Vagina (tissue), 2 donors: ENCODE measurements around the gene HPCAL1. TPM values are rescaled to one million over a fixed set of nuclear protein-coding genes. Genes with fewer than 3 reads are reported as not detected.

ENCODE experiments used
- DNase-seq, 2 donors: peaks; one replicate each; pipeline ENCODE4 v3.0.0-alpha.2; 2017; ENCODE audit errors: extremely low spot score in 2 of 2
- H3K27ac ChIP-seq: fragments of 200-600 bp; sonication (generic); one replicate; pipeline ENCODE4 v1.5.1; 2019
- H3K27me3 ChIP-seq: fragments of 200-600 bp; sonication (generic); one replicate; pipeline ENCODE4 v1.5.1; 2019
- H3K36me3 ChIP-seq, 2 donors: fragments of 200-600 bp; sonication (generic); one replicate each; pipeline ENCODE4 v1.5.1; 2017 to 2019
- H3K4me1 ChIP-seq: fragments of 200-600 bp; sonication (generic); one replicate; pipeline ENCODE4 v1.5.1; 2019
- H3K4me3 ChIP-seq, 2 donors: fragments of 200-600 bp; sonication (generic); 1 replicate in 1 of 2; 2 replicates in 1 of 2; pipeline ENCODE4 v1.5.1; 2016 to 2019
- H3K9me3 ChIP-seq: fragments of 200-600 bp; sonication (generic); one replicate; pipeline ENCODE4 v1.5.1; 2019
- POLR2A ChIP-seq, 2 donors: fragments of 450-650 bp; IDR thresholded peaks; one replicate each; pipeline ENCODE4 v1.6.1; 2017; ENCODE audit warnings: antibody characterized with exemption in 2 of 2, mild to moderate bottlenecking in 2 of 2, moderate library complexity in 2 of 2
- POLR2AphosphoS5 ChIP-seq, 2 donors: sonication (generic); formaldehyde crosslinking; IDR thresholded peaks; one replicate each; pipeline ENCODE4 v1.9.0; 2017; ENCODE audit warnings: antibody characterized with exemption in 2 of 2, mild to moderate bottlenecking in 2 of 2, low read depth in 1 of 2; ENCODE audit not compliant: insufficient read depth in 1 of 2
- intact Hi-C: fragments of 100-400 bp; cut with DNase I; formaldehyde crosslinking; loops from one replicate; pipeline ENCODE4 v1.15.1; 2023
- total RNA-seq: library from RNA; depleted of rRNA; stranded (reverse); fragments of >200 nt; gene quantifications from one replicate; pipeline ENCODE4 v1.2.3, GENCODE V29; 2016
- TF ChIP-seq, protein P1 (sequence below), 3 experiments: fragments of 450-650 bp in 2 of 3; fragments of 200-600 bp in 1 of 3; sonication (generic) in 1 of 3; IDR thresholded peaks; one replicate each; pipeline ENCODE4 v1.5.1; 2017 to 2019; ENCODE audit warnings: antibody characterized with exemption in 3 of 3, mild to moderate bottlenecking in 2 of 3, moderate library complexity in 2 of 3

The HPCAL1 gene
- total RNA-seq, 1 donor from 2014 or later: 43.7 TPM

DNA sequence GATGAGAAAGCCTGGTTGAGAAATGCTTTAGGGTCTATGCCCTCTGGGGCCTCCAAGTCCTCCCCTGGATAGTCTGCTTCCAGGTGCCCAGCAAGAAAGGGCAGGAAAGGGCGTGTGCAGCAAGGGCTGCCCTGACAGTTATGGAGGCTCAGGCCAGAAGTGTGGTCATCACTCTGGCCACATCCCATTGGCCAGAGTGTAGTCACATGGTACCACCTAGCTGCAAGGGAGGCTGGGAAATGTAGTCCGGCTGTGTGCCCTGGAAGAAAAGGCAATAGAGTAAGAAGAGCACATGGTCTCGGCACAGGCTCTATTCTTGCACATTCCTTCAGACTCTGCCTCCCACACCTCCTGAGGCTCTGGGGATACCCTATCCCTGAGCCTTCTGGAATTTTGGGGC, 109.7 kb downstream of the HPCAL1 start:
- no peak for DNase-seq
- Histone ChIP-seq H3K9me3 (no peaks in the 10 kb centered on the region), H3K36me3 (no peaks in the 10 kb centered on the region), H3K4me1 (peaks cover 21% of the 10 kb centered on the region), H3K27me3 (no peaks in the 10 kb centered on the region), H3K4me3 (no peak overlapping the region), H3K27ac (no peak overlapping the region)
- TF ChIP-seq POLR2A (IDR thresholded peaks at IDR 0.05) (no peak), POLR2AphosphoS5 (IDR thresholded peaks at IDR 0.05; ENCODE audit: insufficient read depth in 1 of 2, low read depth in 1 of 2) (no peak)
- TF ChIP-seq, protein P1, sequence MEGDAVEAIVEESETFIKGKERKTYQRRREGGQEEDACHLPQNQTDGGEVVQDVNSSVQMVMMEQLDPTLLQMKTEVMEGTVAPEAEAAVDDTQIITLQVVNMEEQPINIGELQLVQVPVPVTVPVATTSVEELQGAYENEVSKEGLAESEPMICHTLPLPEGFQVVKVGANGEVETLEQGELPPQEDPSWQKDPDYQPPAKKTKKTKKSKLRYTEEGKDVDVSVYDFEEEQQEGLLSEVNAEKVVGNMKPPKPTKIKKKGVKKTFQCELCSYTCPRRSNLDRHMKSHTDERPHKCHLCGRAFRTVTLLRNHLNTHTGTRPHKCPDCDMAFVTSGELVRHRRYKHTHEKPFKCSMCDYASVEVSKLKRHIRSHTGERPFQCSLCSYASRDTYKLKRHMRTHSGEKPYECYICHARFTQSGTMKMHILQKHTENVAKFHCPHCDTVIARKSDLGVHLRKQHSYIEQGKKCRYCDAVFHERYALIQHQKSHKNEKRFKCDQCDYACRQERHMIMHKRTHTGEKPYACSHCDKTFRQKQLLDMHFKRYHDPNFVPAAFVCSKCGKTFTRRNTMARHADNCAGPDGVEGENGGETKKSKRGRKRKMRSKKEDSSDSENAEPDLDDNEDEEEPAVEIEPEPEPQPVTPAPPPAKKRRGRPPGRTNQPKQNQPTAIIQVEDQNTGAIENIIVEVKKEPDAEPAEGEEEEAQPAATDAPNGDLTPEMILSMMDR (IDR thresholded peaks at IDR 0.05): no peak
- intact Hi-C loops: loop anchor here (10.0 kb wide), 1 partner anchor 278 kb away; no protein-coding TSS in a partner anchor

DNA sequence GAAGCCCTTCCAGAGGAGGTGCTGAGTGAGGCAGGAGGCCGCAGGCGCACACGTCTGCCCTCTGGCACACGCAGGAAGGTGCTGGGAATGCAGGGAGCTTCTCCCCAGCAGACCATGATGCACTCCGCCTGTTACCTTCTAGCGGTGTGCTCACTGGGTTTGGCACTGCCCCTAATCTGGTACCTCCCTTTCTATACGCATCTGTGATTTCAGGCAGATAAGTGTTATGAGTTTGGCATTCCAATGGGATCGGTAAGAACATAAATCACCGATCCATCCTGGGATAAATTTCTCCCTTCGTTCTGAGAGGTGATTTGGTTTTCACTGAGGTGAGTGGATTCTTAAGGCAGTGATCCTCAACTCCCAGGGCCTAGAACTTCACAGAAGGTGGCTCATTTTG, 110.8 kb downstream of the HPCAL1 start:
- peaks cover 10% of the 10 kb centered on the region for H3K4me1 ChIP-seq
- H3K27me3 ChIP-seq: no peaks in the 10 kb centered on the region
- no peak for TF ChIP-seq POLR2AphosphoS5 (IDR thresholded peaks at IDR 0.05; ENCODE audit: insufficient read depth in 1 of 2, low read depth in 1 of 2)
- no peak for DNase-seq
- no peaks in the 10 kb centered on the region for H3K9me3 ChIP-seq
- no peaks in the 10 kb centered on the region for H3K36me3 ChIP-seq
- H3K4me3 ChIP-seq: no peak overlapping the region
- intact Hi-C loops: loop anchor here (10.0 kb wide), 1 partner anchor 279 kb away; no protein-coding TSS in a partner anchor
- no peak overlapping the region for H3K27ac ChIP-seq

DNA sequence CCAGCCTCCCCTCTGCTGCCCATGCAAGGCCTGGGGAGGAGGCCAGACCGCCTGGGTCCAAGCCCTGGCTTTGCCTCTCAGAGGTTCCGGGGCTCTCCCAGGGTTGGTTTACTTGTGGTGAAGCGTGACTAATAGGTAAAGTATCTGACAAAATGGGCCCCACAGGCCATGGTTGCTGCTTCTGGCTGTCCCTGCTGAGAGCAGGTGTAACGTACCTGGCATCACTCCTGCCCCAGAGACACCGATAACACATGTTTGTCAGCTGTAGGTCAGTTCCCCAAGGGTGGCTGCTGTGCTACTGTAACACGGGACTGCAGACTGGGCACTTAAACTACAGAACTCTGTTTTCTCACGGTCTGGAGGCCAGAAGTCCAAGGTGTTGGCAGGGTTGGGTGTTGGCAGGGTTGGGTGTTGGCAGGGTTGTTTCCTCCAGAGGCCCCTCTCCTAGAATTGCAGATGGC, 111.3 kb downstream of the HPCAL1 start:
- no peak for DNase-seq
- Histone ChIP-seq H3K9me3 (no peaks in the 10 kb centered on the region), H3K4me1 (peaks cover 5% of the 10 kb centered on the region), H3K27me3 (no peaks in the 10 kb centered on the region), H3K27ac (no peak overlapping the region), H3K36me3 (no peaks in the 10 kb centered on the region), H3K4me3 (no peak overlapping the region)
- TF ChIP-seq POLR2A (IDR thresholded peaks at IDR 0.05) (no peak), POLR2AphosphoS5 (IDR thresholded peaks at IDR 0.05; ENCODE audit: insufficient read depth in 1 of 2, low read depth in 1 of 2) (no peak)
- TF ChIP-seq, protein P1 (IDR thresholded peaks at IDR 0.05): no peak
- intact Hi-C loops: loop anchor here (10.0 kb wide), 1 partner anchor 279 kb away; no protein-coding TSS in a partner anchor

GRCh38 chr2:10414591-10414990, 111.9 kb downstream of the HPCAL1 start:
- no peak overlapping the region for H3K27ac ChIP-seq
- DNase-seq: no peak
- H3K9me3 ChIP-seq: no peaks in the 10 kb centered on the region
- no peak for TF ChIP-seq POLR2A (IDR thresholded peaks at IDR 0.05)
- TF ChIP-seq POLR2AphosphoS5 (IDR thresholded peaks at IDR 0.05; ENCODE audit: insufficient read depth in 1 of 2, low read depth in 1 of 2): no peak
- TF ChIP-seq, protein P1 (IDR thresholded peaks at IDR 0.05): no peak
- no peaks in the 10 kb centered on the region for H3K27me3 ChIP-seq
- intact Hi-C loops: loop anchor here (10.0 kb wide), 1 partner anchor 280 kb away; no protein-coding TSS in a partner anchor
- H3K4me3 ChIP-seq: no peak overlapping the region
- no peaks in the 10 kb centered on the region for H3K36me3 ChIP-seq
- H3K4me1 ChIP-seq: no peaks in the 10 kb centered on the region

- TF ChIP-seq, protein P1 (IDR thresholded peaks at IDR 0.05): no peak
- TF ChIP-seq POLR2A (IDR thresholded peaks at IDR 0.05) (no peak), POLR2AphosphoS5 (IDR thresholded peaks at IDR 0.05; ENCODE audit: insufficient read depth in 1 of 2, low read depth in 1 of 2) (no peak)
- no peak overlapping the region for H3K27ac ChIP-seq
Measured at GRCh38 chr2:10415048-10415447, 112.3 kb downstream of the HPCAL1 start.

More at GRCh38 chr2:10415048-10415447, 112.3 kb downstream of the HPCAL1 start:
- Histone ChIP-seq H3K36me3 (no peaks in the 10 kb centered on the region), H3K27me3 (no peaks in the 10 kb centered on the region), H3K4me3 (no peak overlapping the region), H3K4me1 (no peaks in the 10 kb centered on the region), H3K9me3 (no peaks in the 10 kb centered on the region)
- DNase-seq: no peak
- intact Hi-C loops: loop anchor here (10.0 kb wide), 1 partner anchor 280 kb away; no protein-coding TSS in a partner anchor
